ENCODE results near the gene CETP.
"Not testable (repeated sequence)": the region's sequence is repeated elsewhere in the genome, so short reads cannot be mapped to it uniquely, and the experiment has no call there.

Gene CETP

GRCh38 chr16:57000271-57001025 lies 38.7 kb downstream of the CETP start:
- no peak for DNase-seq

GRCh38 chr16:57001026-57001679 lies 39.4 kb downstream of the CETP start:
- no peak for DNase-seq

- no peak for DNase-seq
Observed at GRCh38 chr16:57003439-57004386, 42.0 kb downstream of the CETP start.

- DNase-seq, result no peak
Observed at GRCh38 chr16:57004387-57005250, 42.9 kb downstream of the CETP start.

- not testable (repeated sequence) for DNase-seq
Observed at GRCh38 chr16:57005597-57005996, 43.8 kb downstream of the CETP start.

- DNase-seq, result no peak
Observed at GRCh38 chr16:57007050-57007449, 45.3 kb downstream of the CETP start.

GRCh38 chr16:57007530-57007929 lies 45.8 kb downstream of the CETP start:
- no peak for DNase-seq

- no peak for DNase-seq
Observed at GRCh38 chr16:57008440-57008839, 46.7 kb downstream of the CETP start.

GRCh38 chr16:57009643-57010170 lies 48.0 kb downstream of the CETP start:
- DNase-seq, result no peak

- no peak for DNase-seq
Observed at GRCh38 chr16:57012353-57012752, 50.6 kb downstream of the CETP start.

- DNase-seq, result no peak
Observed at GRCh38 chr16:57013229-57013628, 51.5 kb downstream of the CETP start.

- DNase-seq, result no peak
Observed at GRCh38 chr16:57013902-57014301, 52.2 kb downstream of the CETP start.

GRCh38 chr16:57016301-57016700 lies 54.6 kb downstream of the CETP start:
- no peak for DNase-seq

- DNase-seq, result no peak
Observed at GRCh38 chr16:57016831-57017230, 55.1 kb downstream of the CETP start.

- DNase-seq, result no peak
Observed at GRCh38 chr16:57017251-57017650, 55.5 kb downstream of the CETP start.

- DNase-seq, result no peak
Observed at GRCh38 chr16:57019746-57020145, 58.0 kb downstream of the CETP start.

GRCh38 chr16:57020651-57021050 lies 58.9 kb downstream of the CETP start:
- DNase-seq, result no peak

- no peak for DNase-seq
Observed at GRCh38 chr16:57021757-57022156, 60.0 kb downstream of the CETP start.

- DNase-seq, result no peak
Observed at GRCh38 chr16:57022445-57022844, 60.7 kb downstream of the CETP start.

GRCh38 chr16:57023541-57024249 lies 61.9 kb downstream of the CETP start:
- DNase-seq, result no peak

- no peak for DNase-seq
Observed at GRCh38 chr16:57024894-57025680, 63.3 kb downstream of the CETP start.

Data from NCI-H2107 (cell line).